HG02981 (cell line): ENCODE data around the gene KCNIP1.
"Not testable (repeated sequence)": the region's sequence is repeated elsewhere in the genome, so short reads cannot be mapped to it uniquely, and the experiment has no call there.

Source experiments
- ATAC-seq: cut with Tn5 transposase; IDR thresholded peaks from one replicate; pipeline ENCODE4 v1.9.1; 2021; ENCODE audit warnings: mild to moderate bottlenecking, moderate library complexity; ENCODE audit not compliant: unreplicated experiment

KCNIP1 gene

GRCh38 chr5:170533383-170533782 is 29.6 kb downstream of the KCNIP1 start:
- ATAC-seq: no peak

DNA sequence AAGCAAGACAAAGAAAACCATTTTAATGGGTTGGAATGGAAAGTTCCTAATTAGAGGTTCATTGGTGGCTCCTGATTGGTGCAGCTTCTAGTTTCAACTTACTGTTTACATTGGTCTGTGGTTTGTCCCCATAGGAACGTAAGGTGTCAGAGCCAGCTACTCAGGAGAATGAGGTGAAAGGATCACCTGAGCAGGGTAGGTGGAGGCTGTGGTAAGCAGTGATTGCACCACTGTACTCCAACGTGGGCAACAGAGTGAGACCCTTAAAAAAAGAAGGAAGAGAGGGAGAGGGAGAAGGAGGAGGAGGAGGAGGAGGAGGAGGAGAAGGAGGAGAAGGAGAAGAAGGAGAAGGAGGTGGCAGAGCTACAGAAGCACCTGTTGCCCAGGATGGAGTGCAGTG is 30.4 kb downstream of the KCNIP1 start:
- ATAC-seq: no peak

GRCh38 chr5:170534941-170535340 is 31.1 kb downstream of the KCNIP1 start:
- no peak for ATAC-seq

DNA sequence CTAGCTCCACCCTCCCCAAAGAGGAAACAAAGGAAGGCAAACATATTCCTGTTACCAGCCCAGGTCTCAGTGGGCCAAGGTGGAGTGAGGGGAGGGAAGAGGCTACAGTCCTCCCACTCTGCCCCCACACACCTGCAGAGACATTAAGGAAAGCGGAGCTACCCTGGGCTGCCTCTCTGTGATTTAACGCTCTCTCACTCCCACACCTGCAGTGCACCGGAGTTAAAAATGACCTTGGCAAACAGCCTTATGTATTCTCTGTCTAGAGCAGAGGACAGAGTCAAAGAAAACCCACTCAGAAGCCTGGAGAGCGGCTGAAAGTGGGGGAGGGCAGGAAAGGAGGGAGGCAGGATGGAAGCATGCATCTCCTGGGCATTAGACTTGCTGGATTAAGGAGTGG is 32.7 kb downstream of the KCNIP1 start:
- ATAC-seq: no peak

DNA sequence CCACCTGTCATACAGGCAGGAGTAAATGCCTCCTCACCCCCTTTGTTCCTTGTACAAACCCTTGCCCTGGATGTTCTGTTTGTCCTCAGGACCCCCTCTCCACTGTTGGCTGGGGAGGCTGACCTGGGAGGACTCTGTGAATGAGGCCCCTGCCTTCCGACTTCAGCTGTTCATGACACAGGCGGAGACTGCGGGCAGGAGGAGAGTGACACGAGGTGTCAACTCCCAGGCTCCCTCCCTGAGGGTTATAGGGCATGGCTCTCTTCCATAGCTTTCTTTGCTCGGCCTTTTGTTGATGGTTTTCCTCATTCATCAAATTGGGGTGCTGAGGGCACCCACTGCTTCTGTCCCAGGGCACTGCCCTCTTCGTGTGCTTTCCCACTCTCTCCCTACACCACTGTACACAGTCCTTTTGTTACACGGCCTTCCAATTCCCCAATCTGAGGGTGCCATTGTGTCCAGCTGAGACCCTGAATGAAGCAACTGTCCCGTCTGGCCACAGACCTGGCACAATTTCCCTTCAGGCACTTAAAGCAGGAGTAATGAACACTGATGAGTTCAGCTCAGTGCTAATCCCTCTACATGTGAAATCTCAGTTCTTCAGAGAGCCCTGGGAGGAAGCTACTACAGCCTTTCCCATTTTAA is 33.8 kb downstream of the KCNIP1 start:
- ATAC-seq: no peak

- ATAC-seq: no peak
These were observed 34.3 kb downstream of the KCNIP1 start for GRCh38 chr5:170538096-170538465.

GRCh38 chr5:170538696-170539586 is 35.1 kb downstream of the KCNIP1 start:
- ATAC-seq: no peak

DNA sequence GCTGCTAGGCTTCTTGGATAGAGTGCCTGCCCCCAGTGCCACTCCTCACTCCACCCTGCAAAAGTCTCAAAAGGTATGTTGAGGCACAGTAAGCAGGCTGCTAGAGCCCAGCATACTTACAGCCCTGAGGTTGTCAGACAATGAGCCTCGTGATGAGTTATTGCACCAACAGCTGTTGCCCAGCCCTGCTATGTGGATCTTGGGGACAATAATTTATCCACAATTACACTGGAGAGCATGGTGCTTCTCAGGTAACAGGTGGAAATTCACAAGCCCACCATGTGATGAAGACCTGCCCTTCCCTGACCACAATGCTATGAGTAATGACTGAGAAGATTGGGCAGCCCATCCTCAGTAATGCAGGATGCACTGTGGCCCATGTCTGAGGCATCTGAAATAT is 36.5 kb downstream of the KCNIP1 start:
- ATAC-seq: no peak

GRCh38 chr5:170541146-170541769 is 37.4 kb downstream of the KCNIP1 start:
- ATAC-seq: no peak

DNA sequence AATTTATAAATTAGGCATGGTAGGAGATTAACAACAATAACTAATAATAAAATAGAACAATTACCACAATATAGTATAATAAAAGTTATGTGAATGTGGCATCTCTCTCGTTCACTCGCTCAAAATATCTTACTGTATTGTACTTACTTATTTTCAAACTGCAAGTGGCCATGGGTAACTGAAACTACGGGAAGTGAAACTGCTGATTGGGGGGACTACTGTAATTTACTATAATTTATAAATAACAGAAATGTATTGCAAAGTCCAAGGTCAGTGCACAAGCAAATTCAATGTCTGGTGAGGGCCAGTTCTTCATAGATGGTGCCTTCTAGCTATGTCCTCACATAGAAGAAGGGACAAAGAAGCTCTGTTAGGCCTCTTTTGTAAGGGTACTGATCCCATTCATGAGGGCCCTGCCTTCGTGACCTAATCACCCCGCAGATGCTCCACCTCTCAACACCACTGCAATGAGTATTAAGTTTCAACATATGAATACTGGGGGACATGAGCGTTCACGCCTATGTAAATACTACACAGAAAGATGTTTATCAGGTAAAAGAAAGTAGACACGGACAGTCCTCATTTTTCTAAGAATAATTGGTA is 39.0 kb downstream of the KCNIP1 start:
- ATAC-seq: no peak

DNA sequence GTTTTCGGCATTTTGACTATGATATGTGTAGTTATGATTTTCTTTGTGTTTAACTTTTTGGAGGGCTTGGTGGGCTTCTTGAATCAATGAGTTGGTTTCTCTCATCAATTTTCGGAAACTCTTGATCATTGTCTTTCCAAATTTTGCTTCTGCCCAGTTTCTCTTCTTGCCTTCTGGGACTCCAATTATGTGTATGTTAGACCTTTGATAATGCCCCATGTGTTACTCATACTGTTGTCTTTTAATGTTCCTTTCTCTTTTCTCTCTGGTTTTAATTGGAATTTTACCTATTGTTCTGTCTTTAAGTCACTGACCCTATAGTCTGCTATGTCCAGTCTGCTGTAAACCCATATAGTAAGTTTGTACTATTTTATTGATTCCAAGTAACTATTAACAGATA is 41.5 kb downstream of the KCNIP1 start:
- no peak for ATAC-seq

DNA sequence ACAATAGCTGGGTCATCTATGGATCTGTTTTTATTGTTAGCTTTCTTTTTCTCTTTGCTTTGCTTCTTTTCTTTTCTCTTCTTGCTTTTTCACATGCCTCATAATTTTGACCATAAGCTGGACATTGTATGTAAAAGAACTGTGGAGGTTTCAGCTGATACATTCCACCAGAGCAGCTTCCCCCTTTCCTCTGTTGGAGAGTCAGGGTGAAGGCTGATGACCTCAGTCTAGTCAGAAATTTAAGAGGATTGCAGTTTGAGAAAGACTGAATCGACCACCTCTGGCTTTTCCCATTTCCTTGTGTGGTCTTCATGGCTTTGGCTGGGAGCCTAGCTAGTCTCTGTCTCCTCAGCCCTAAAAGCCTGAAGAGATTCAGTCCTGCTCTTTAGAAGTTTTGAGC is 42.0 kb downstream of the KCNIP1 start:
- ATAC-seq: no peak

DNA sequence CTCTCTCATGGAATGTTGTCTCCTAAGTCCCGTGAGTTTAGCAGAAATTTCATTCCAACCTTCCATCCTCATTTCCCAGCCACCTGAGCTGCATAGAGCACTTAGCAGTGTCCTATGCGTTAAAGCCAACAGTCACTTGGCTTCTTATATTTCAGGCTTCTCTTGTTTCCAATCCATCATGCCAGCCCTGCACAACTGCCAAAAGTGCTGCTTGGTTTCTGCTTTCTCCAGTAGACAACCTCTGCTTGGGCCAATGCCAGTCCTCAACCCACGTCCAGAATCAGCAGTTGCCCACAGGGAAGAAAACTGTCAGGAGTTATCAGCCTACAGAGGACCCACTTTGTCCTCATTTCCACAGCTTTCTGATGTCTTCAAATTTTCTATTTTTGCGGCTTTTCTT is 42.5 kb downstream of the KCNIP1 start:
- ATAC-seq: no peak

DNA sequence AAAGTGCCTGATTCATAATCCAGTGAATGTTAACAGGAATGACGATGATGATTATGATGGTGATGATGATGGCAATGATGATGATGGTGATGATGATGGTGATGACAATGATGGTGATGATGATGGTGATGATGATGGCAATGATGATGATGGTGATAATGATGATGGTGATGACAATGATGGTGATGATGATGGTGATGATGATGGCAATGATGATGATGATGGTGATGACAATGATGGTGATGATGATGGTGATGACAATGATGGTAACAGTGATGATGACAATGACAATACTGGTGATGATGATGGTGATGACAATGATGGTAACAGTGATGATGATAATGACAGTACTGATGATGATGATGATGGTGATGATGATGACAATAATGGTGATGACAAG is 46.6 kb downstream of the KCNIP1 start:
- not testable (repeated sequence) for ATAC-seq

DNA sequence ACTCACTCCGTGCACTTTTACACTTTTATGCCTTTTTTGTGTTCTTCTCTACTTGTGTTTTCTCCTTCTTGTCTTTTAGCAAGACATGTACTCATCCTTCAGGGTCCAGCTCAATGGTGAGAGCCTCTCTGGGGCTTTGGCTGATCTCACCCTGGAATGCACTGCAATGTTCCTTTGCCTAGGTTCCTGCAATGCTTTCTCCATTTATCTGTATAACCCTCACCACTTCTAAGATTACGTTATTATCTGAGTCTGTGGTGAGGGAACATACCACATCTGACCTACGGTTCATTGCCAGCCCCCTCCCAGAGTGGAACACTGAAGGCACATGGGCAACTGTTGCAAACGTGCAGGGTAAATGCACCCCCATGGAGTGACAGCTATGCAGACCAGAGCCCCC is 47.3 kb downstream of the KCNIP1 start:
- ATAC-seq: no peak

- no peak for ATAC-seq
These were observed 47.8 kb downstream of the KCNIP1 start for GRCh38 chr5:170551622-170552021.

- ATAC-seq: no peak
These were observed 48.8 kb downstream of the KCNIP1 start for GRCh38 chr5:170552621-170553115.

- ATAC-seq: no peak
These were observed 49.4 kb downstream of the KCNIP1 start for GRCh38 chr5:170553218-170553617.

- ATAC-seq: no peak
These were observed 50.9 kb downstream of the KCNIP1 start for GRCh38 chr5:170554521-170555267.

- ATAC-seq: no peak
These were observed 53.5 kb downstream of the KCNIP1 start for GRCh38 chr5:170557314-170557713.

DNA sequence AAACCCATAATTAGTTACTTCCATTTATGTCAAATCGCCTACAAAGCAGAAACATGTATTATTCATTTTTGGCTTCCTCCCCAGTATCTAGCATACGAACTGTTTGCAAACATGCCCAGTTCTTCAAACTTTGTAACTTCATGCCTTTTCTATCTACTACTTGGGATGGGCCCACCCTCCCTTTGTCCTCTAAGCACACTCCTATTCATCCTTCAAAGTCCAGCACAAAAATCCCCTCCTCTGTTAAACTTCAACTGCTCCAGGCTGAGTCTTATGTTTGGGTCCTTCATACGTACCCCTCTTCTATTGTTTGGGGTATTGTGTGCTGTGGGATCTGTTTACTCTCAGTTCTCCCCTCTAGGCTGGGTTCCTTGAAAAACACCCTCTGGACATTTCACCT is 55.5 kb downstream of the KCNIP1 start:
- ATAC-seq: no peak
